Measurements from ENCODE around the gene TRAF3IP3.
"Not testable (repeated sequence)": the region's sequence is repeated elsewhere in the genome, so short reads cannot be mapped to it uniquely, and the experiment has no call there.

TRAF3IP3 gene

GRCh38 chr1:209769171-209769904, 13.5 kb downstream of the TRAF3IP3 start:
- no peak for DNase-seq

- DNase-seq, result no peak
Measured at GRCh38 chr1:209769971-209770370, 14.1 kb downstream of the TRAF3IP3 start.

- no peak for DNase-seq
Measured at GRCh38 chr1:209770636-209771415, 15.0 kb downstream of the TRAF3IP3 start.

- no peak for DNase-seq
Measured at GRCh38 chr1:209772126-209772525, 16.3 kb downstream of the TRAF3IP3 start.

GRCh38 chr1:209774592-209774991, 18.7 kb downstream of the TRAF3IP3 start:
- no peak for DNase-seq

GRCh38 chr1:209775678-209776077, 19.8 kb downstream of the TRAF3IP3 start:
- DNase-seq, result no peak

- DNase-seq, result no peak
Measured at GRCh38 chr1:209777587-209777986, 21.7 kb downstream of the TRAF3IP3 start.

- no peak for DNase-seq
Measured at GRCh38 chr1:209778102-209778501, 22.2 kb downstream of the TRAF3IP3 start.

- no peak for DNase-seq
Measured at GRCh38 chr1:209780268-209780667, 24.4 kb downstream of the TRAF3IP3 start.

GRCh38 chr1:209783386-209783785, 27.5 kb downstream of the TRAF3IP3 start:
- no peak for DNase-seq

- DNase-seq, result peak; percentile 78 to 89
Measured at GRCh38 chr1:209784265-209785169, 28.7 kb downstream of the TRAF3IP3 start, which contains the start of gene C1orf74. Gene C1orf74, minus strand, starts transcription at chr1:209784559. Its CDS starts 925 bp downstream, at chr1:209783634.

- no peak for DNase-seq
Measured at GRCh38 chr1:209785592-209785991, 29.7 kb downstream of the TRAF3IP3 start.

- no peak for DNase-seq
Measured at GRCh38 chr1:209786146-209786545, 30.3 kb downstream of the TRAF3IP3 start.

GRCh38 chr1:209787551-209787950, 31.7 kb downstream of the TRAF3IP3 start:
- no peak for DNase-seq

GRCh38 chr1:209789245-209789644, 33.4 kb downstream of the TRAF3IP3 start:
- DNase-seq, result no peak

GRCh38 chr1:209790286-209791193, 34.7 kb downstream of the TRAF3IP3 start:
- DNase-seq, result no peak

GRCh38 chr1:209791920-209792319, 36.1 kb downstream of the TRAF3IP3 start:
- no peak for DNase-seq

- not testable (repeated sequence) for DNase-seq
Measured at GRCh38 chr1:209793711-209794110, 37.9 kb downstream of the TRAF3IP3 start.

- no peak for DNase-seq
Measured at GRCh38 chr1:209797978-209798639, 42.3 kb downstream of the TRAF3IP3 start.

GRCh38 chr1:209800984-209801834, 45.4 kb downstream of the TRAF3IP3 start:
- DNase-seq, result peak; percentile 28 to 83

All from cerebellar nuclear complex (tissue), 1 donor.